ENCODE results near the gene DAPL1.

- TF ChIP-seq EP300 (IDR thresholded peaks at IDR 0.05) (no peak), CTCF (IDR thresholded peaks at IDR 0.05) (no peak), POLR2A (IDR thresholded peaks at IDR 0.05; ENCODE audit: low read depth) (no peak)
Measured at GRCh38 chr2:158815166-158815565, 20.0 kb downstream of the DAPL1 start.

All from esophagus muscularis mucosa (tissue), 4 donors.